ENCODE measurements around the gene CSNK2A3.
"Not testable (repeated sequence)": the region's sequence is repeated elsewhere in the genome, so short reads cannot be mapped to it uniquely, and the experiment has no call there.

Gene CSNK2A3

GRCh38 chr11:11352878-11353277 is at the start of gene CSNK2A3:
TSS of gene CSNK2A3 (minus strand) at chr11:11353250. CDS start at chr11:11353119, 131 bp downstream.
- peaks cover 15% of the 10 kb centered on the region in 2 donors for H3K27me3 Mint-ChIP-seq
- not testable (repeated sequence) for DNase-seq; ATAC-seq (replicated peaks); H3K4me1 Mint-ChIP-seq; H3K4me3 Mint-ChIP-seq; H3K36me3 Mint-ChIP-seq; H3K9me3 Mint-ChIP-seq; H3K27ac Mint-ChIP-seq

DNA sequence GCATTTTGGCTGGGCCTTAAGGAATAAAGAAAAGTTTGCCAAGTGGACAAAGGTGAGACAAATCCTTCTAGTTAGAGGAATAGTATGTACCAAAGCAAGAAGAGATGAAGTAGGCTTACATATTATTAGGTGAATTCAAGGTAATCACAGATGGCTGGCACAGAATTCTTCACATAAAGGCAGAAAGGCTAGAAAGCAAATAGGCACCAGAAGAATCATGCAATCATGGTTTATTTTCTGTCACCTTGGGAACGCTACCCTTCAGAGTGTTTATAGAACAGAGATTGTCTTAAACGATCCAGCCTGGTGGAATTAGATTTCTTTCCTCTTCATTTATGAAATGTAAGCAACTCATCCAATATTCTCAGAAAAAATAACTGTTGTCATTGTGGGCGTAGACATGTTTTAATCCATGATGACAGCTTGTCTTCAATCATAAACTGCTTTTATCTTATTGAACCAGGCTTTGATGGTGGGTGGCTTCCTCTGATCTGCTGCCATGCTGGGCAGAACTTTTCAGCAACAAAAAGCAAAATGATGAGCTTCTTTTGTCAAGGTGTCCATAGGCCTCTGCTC is 49.0 kb upstream of the CSNK2A3 start:
- H3K9me3 Mint-ChIP-seq = no peaks in the 10 kb centered on the region
- no peak overlapping the region for H3K27ac Mint-ChIP-seq
- no peak for ATAC-seq (replicated peaks)
- no peak for DNase-seq
- no peaks in the 10 kb centered on the region for H3K4me1 Mint-ChIP-seq
- H3K27me3 Mint-ChIP-seq = peaks cover 10 to 16% of the 10 kb centered on the region in 2 donors
- H3K4me3 Mint-ChIP-seq = no peak overlapping the region
- no peaks in the 10 kb centered on the region for H3K36me3 Mint-ChIP-seq

- no peak overlapping the region for H3K27ac Mint-ChIP-seq
- ATAC-seq (replicated peaks) (no peak), DNase-seq (no peak)
- H3K4me1 Mint-ChIP-seq = no peaks in the 10 kb centered on the region
- no peaks in the 10 kb centered on the region for H3K36me3 Mint-ChIP-seq
- no peak overlapping the region for H3K4me3 Mint-ChIP-seq
- no peaks in the 10 kb centered on the region for H3K9me3 Mint-ChIP-seq
- peaks cover 16% of the 10 kb centered on the region in 2 donors for H3K27me3 Mint-ChIP-seq
Measured at GRCh38 chr11:11400635-11401232, 47.7 kb upstream of the CSNK2A3 start.

GRCh38 chr11:11400121-11400520 is 47.1 kb upstream of the CSNK2A3 start:
- peaks cover 20 to 21% of the 10 kb centered on the region in 2 donors for H3K27me3 Mint-ChIP-seq
- DNase-seq (no peak), ATAC-seq (replicated peaks) (no peak)
- no peaks in the 10 kb centered on the region for H3K9me3 Mint-ChIP-seq
- H3K36me3 Mint-ChIP-seq = no peaks in the 10 kb centered on the region
- no peaks in the 10 kb centered on the region for H3K4me1 Mint-ChIP-seq
- H3K27ac Mint-ChIP-seq = no peak overlapping the region
- no peak overlapping the region for H3K4me3 Mint-ChIP-seq

DNA sequence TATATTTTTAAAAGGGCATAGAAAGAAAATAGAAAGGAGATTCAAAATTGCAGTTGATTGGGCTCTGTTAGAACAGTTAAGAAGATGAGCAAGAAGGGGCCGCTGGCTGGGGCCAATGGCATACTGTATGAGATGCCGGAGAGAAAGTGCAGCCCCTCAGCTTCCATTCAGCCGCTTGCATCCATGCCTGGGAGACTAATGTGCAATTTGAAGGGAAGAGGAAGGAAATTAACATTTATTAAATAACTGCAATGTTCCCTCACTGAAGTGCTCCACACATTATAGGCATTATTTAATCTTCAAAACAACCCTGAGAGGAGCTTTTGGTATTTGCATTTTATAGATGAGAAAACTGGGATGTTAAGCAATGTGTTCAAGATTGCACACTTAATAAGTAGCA is 44.7 kb upstream of the CSNK2A3 start:
- H3K36me3 Mint-ChIP-seq = no peaks in the 10 kb centered on the region
- DNase-seq = no peak
- H3K27me3 Mint-ChIP-seq = peaks cover 6 to 14% of the 10 kb centered on the region in 2 donors
- no peaks in the 10 kb centered on the region for H3K4me1 Mint-ChIP-seq
- no peaks in the 10 kb centered on the region for H3K9me3 Mint-ChIP-seq
- H3K27ac Mint-ChIP-seq = no peak overlapping the region
- H3K4me3 Mint-ChIP-seq = no peak overlapping the region
- ATAC-seq (replicated peaks) = no peak

GRCh38 chr11:11397036-11397415 is 44.0 kb upstream of the CSNK2A3 start:
- H3K27me3 Mint-ChIP-seq = peaks cover 6 to 14% of the 10 kb centered on the region in 2 donors
- no peak for DNase-seq
- H3K4me3 Mint-ChIP-seq = no peak overlapping the region
- ATAC-seq (replicated peaks) = no peak
- no peaks in the 10 kb centered on the region for H3K36me3 Mint-ChIP-seq
- no peak overlapping the region for H3K27ac Mint-ChIP-seq
- H3K9me3 Mint-ChIP-seq = no peaks in the 10 kb centered on the region
- no peaks in the 10 kb centered on the region for H3K4me1 Mint-ChIP-seq

DNA sequence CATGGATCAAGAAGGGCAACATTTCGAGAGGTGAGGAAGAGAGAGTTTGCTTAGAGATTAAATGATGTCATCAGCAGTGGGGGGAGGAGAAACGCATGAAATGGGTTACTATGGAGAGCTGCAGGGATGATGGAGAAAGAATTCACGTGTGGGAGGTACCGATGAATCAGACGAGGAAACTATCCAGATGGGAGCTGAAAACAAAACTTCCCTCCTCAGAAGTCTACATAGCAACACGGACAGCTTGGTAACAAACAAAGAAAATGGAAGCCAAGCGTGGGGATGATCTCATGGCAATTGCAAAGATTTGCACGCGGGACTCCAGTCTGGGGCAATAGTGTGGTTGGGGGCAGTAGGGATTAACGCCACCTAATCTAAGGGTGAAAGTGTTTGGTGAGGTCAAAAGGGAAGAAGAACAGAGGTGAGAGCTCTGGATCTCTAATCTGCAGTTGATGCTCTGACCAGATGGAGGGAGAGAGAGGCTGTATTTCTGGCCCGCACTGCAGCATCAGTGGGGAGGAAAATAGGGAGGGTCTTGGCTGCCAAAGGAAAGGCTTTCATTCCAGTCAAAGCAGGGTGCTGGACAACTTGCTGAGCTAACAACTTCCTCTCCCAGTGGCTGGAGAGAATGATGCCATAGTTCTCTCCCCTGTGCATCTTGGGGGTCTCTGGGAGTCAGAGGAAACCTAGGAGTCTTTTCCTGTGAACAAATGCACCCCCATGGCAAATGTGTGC is 43.4 kb upstream of the CSNK2A3 start:
- no peak overlapping the region for H3K27ac Mint-ChIP-seq
- H3K27me3 Mint-ChIP-seq = peaks cover 6 to 14% of the 10 kb centered on the region in 2 donors
- H3K4me1 Mint-ChIP-seq = no peaks in the 10 kb centered on the region
- no peak for DNase-seq
- ATAC-seq (replicated peaks) = no peak
- H3K9me3 Mint-ChIP-seq = no peaks in the 10 kb centered on the region
- no peaks in the 10 kb centered on the region for H3K36me3 Mint-ChIP-seq
- H3K4me3 Mint-ChIP-seq = no peak overlapping the region

DNA sequence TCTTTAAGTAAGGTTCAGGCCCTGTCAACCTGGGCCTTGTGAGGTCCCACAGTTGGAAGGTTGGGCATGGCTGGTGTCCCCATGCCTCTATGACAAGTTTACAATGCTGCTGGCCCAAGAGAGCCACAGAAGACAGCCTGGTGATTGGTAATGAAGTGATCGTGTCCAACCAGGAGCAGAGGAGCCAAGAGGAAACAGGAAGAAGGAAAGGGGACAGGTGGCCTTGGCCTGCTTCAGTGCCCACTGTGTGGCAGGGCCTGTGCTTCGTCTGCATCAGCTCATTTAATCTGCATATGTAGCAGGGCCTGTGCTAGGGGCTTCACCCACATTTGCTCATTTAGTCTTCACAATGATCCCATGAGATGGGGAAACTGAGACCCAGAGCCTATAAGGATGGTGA is 42.1 kb upstream of the CSNK2A3 start:
- Mint-ChIP-seq H3K4me3 (no peak overlapping the region), H3K4me1 (no peaks in the 10 kb centered on the region), H3K27me3 (peaks cover 6 to 10% of the 10 kb centered on the region in 2 donors), H3K9me3 (no peaks in the 10 kb centered on the region), H3K27ac (no peak overlapping the region), H3K36me3 (no peaks in the 10 kb centered on the region)
- DNase-seq (no peak), ATAC-seq (replicated peaks) (no peak)

DNA sequence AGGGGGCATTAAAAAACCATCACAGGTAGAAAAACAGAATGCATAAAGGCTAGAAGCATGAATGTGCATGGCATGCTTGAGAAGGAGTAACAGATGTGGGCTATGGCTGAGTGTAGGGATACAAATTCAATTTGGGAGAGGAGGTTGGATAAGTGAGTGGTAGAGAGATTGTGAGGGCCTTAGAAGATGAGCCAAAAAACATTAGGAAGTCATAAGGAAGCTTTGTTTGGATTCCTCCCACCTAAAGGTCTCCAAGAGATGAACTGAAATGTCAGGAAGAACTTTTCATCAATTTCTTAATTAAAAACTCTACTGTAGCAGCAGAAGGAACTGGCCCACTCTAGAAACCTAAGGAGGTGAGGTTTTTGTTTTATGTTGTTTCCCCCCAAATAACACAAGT is 41.2 kb upstream of the CSNK2A3 start:
- Mint-ChIP-seq H3K27ac (no peak overlapping the region), H3K4me3 (no peak overlapping the region), H3K4me1 (no peaks in the 10 kb centered on the region), H3K36me3 (no peaks in the 10 kb centered on the region), H3K27me3 (peaks cover 6 to 10% of the 10 kb centered on the region in 2 donors), H3K9me3 (no peaks in the 10 kb centered on the region)
- DNase-seq (no peak), ATAC-seq (replicated peaks) (no peak)

- ATAC-seq (replicated peaks) (no peak), DNase-seq (no peak)
- H3K9me3 Mint-ChIP-seq = no peaks in the 10 kb centered on the region
- no peak overlapping the region for H3K4me3 Mint-ChIP-seq
- no peaks in the 10 kb centered on the region for H3K36me3 Mint-ChIP-seq
- H3K27ac Mint-ChIP-seq = no peak overlapping the region
- no peaks in the 10 kb centered on the region for H3K4me1 Mint-ChIP-seq
- peaks cover 6 to 10% of the 10 kb centered on the region in 2 donors for H3K27me3 Mint-ChIP-seq
Measured at GRCh38 chr11:11391796-11392463, 38.9 kb upstream of the CSNK2A3 start.

GRCh38 chr11:11391169-11391568 is 38.1 kb upstream of the CSNK2A3 start:
- H3K27ac Mint-ChIP-seq = no peak overlapping the region
- DNase-seq (no peak), ATAC-seq (replicated peaks) (no peak)
- H3K4me3 Mint-ChIP-seq = no peak overlapping the region
- peaks cover 6 to 7% of the 10 kb centered on the region in 2 donors for H3K27me3 Mint-ChIP-seq
- H3K36me3 Mint-ChIP-seq = no peaks in the 10 kb centered on the region
- no peaks in the 10 kb centered on the region for H3K9me3 Mint-ChIP-seq
- H3K4me1 Mint-ChIP-seq = no peaks in the 10 kb centered on the region

DNA sequence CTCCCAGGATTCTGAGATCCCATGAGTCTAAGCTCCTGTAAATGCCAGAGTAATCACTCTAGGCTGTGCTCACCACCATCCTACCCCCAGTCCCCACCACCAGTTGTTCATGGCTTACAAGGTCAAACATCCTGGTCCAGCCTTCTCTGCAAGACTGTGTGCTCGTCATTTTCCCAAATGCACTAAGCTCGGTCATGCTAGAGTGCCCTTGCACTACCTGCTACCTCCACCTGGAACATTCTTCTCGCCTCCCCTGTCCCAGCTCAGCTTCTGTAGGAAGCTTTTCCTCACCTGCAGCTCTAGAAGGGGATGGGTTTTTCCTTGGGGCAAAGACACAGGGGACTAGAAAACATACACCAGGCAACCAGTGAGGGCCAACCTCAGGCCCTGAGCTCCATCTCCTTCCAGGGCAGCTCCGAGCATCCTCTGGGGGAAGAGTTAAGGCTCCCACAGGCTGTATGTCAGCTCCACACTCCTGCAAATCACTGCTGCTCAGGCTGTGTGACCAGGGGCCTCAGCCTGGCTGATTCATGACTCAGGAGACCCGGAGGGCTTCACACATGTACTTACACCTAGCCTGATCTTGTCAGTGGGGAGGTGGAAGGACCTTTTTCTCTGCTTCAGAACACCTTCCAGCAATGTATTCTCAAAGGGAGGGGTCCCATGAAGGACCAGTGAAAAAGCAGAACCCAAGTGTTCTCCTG is 37.2 kb upstream of the CSNK2A3 start:
- Mint-ChIP-seq H3K27ac (no peak overlapping the region), H3K9me3 (no peaks in the 10 kb centered on the region), H3K4me1 (no peaks in the 10 kb centered on the region), H3K4me3 (no peak overlapping the region), H3K27me3 (peaks cover 0 to under 1% of the 10 kb centered on the region in 2 donors), H3K36me3 (no peaks in the 10 kb centered on the region)
- no peak for ATAC-seq (replicated peaks)
- DNase-seq = no peak

DNA sequence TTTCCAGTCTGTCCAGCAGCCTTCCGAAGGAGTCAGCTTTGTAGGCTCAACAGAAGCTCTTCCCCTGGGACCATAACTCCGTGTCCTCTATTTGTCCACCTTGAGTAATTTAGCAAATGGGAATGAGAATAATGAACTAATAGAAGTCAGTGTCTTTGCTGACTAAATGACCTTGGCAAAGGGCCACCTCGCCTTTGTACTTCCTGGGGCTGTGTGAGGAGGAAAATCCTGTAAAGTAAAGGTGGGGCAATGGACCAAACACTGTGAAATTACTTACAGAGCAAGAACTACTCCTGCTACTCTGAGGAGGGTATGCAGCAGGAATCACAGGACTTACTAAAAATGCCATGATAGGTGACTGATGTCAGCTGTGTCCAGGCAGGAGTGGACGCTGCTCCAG is 36.2 kb upstream of the CSNK2A3 start:
- no peak overlapping the region for H3K27ac Mint-ChIP-seq
- no peaks in the 10 kb centered on the region for H3K27me3 Mint-ChIP-seq
- ATAC-seq (replicated peaks) = no peak
- DNase-seq = no peak
- no peaks in the 10 kb centered on the region for H3K36me3 Mint-ChIP-seq
- peaks cover 1 to 3% of the 10 kb centered on the region in 2 donors for H3K9me3 Mint-ChIP-seq
- no peak overlapping the region for H3K4me3 Mint-ChIP-seq
- no peaks in the 10 kb centered on the region for H3K4me1 Mint-ChIP-seq

DNA sequence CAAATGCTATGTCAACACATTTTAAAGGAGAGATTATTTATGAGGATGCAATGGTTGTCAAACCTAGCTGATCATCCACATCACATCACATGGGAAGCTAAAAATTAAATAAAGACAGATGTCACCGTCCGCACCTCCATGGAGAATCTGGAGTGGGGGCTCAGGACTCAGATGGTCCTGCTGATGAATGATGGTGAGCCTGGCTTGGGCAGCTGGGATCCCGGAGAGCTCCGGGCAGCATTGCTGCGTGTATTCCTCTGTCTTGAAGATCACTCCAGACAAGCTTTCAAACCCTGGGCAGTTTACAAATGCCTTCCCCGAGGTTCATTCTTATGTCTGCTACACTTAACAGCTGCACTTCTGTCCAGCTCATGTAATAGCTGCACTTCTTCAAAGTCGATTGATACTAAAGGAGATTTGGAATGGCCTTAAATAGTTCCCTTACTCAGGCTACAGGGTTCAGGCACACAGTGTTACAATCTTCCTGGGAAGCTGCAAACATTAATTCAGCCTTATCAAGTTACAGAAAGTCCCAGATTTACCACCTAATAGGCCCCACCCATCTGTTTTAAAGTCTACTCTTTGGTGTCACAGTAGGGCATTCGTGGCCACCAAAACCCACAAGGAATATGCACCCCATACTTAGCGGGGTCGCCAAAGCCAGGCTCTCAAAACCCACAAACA is 34.7 kb upstream of the CSNK2A3 start:
- ATAC-seq (replicated peaks) (no peak), DNase-seq (no peak)
- H3K36me3 Mint-ChIP-seq = no peaks in the 10 kb centered on the region
- no peak overlapping the region for H3K27ac Mint-ChIP-seq
- no peaks in the 10 kb centered on the region for H3K4me1 Mint-ChIP-seq
- peaks cover 4 to 5% of the 10 kb centered on the region in 2 donors for H3K27me3 Mint-ChIP-seq
- peaks cover 1 to 3% of the 10 kb centered on the region in 2 donors for H3K9me3 Mint-ChIP-seq
- no peak overlapping the region for H3K4me3 Mint-ChIP-seq

Measured in stimulated activated naive B cell treated with anti-CD40 and anti-IgM and Interleukin-4, amounts not matched to agents 10 μg/mL and 1 μg/mL and 100 μg/mL, for 72 hours (primary cell).